NCI-H128 (cell line): ENCODE measurements around the gene GORASP2.

Source experiments
- DNase-seq: peaks from one replicate; lab custom pipeline; 2025; ENCODE audit not compliant: unreplicated experiment; lab: John Stamatoyannopoulos, UW

The GORASP2 gene

DNA sequence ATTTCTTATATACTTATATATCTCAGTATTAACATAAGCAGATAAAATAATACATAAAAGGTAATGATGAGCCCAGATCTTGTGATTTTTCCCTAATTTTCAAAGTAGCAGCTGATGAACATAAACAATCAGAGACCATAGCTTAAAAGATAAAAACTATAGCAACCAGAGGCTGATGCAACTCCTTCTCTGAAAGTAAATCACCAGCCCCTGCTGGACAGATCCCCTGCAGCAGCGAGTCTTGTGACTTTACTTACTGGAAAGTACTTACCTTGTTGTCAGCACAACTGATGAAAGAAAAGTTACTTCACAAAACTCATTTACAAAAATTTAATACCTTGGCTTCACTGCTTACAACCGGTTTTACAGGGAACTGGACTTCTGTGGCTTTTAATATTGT lies 67.3 kb downstream of the GORASP2 start:
- DNase-seq = no peak

DNA sequence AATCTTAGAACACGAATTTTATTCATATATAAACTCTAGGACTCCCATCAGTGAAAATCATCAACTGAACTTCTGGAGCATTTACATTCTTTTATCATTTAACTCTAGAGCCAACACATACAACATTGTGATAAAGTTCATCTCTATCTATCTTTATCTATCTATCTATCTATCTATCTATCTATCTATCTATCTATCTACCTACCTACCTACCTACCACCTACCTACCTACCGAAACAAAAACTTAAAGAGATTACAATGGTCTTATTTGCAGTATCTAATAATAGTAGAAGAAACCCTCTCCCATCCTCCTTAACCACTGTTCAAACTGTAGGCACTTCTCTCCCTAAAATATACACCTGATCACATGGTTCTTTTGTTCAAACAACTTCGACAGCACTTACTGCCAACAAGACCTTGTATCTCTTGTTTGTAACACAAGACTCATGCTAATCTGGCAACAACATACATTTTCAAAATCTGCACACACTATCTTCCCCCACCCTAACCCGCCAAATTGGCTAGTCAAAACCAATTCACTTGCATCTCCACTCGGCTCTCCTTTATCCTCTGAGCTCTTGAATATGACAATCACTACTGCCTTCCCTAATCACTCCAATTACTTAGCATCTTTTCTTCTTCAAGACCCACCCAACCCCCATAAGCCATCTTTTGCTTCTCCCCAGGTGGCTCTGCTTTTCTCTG lies 69.0 kb downstream of the GORASP2 start:
- no peak for DNase-seq

DNA sequence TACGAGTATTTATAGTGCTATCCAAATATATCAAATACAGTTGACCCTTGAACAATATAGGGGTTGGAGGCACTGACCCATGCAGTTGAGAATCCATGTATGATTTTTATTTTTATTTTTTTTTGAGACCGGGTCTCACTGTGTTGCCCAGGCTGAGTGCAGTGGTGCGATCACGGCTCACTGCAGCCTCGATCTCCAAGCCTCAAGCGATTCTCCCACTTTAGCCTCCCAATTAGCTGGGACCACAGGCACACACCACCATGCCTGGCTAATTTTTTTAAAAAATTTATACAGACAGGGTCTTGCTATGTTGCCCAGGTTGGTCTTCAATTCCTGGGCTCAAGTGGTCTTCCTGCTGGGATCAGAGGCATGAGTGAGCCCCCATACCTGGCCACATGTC lies 70.6 kb downstream of the GORASP2 start:
- no peak for DNase-seq

DNA sequence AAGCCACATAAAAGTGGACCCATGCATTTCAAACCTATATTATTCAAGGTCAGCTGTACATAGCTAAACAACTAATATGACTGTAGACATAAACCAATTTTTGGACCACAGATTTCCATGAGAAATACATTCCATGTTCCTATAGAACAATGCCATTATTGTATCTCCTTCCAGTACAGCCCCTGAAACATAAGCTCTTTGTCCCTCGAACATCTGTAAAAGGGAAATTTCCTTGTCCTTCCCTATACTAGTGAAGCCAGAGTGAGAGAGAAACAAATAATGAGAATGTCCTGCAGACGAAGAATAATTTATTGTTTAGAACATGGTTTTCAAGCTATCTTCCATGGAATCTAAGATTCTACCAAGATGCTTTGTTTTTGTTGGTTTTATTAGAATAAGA lies 75.3 kb downstream of the GORASP2 start:
- DNase-seq = no peak

DNA sequence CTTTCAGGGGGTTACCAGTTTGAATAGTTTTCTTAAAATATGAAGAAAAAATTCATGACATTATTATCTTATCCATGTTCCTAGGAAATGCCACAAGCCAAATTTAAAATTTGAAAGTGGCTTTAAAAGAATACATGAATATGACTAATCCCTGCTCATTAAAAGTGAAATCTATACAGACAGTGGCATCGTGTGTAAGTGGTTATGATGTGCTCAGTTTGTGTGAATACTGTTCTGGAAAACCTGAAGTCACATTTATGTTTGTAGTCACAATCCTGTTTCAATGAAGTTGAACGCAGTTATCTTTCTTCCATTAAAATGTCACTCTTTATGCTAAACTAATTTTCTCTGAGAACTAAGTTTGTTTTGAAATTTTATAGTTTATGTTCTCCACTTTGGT lies 75.8 kb downstream of the GORASP2 start:
- DNase-seq = no peak

DNA sequence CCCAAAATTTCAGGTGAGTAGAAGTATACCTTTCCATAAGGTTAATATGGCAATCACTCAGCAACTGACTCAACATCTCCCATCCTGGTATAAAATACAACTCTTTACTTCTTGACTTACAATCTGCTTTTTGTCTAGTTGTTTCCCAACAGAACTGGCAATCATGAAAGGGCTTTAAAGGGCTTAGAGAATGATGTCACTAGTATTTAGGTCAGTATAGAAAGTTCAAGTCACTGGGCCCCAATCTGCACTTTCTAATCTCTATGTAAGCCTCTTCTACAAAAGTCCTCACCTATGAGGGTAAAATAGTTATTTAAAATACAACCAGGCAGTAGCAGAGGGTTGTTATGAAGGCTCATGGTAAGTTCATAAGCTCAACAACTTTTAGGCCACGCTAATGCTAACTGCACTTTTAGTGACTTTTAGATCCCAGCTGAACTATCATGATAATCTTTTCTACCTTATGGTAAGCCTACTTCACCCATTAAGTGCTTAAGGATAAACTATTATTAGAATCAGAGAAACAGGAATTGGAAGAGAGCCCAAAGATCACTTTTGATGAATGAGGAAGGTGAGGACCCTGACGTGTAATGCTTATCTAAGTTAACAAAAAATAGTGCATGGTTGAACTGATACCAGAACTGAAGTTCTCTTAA lies 79.6 kb downstream of the GORASP2 start:
- DNase-seq = no peak

DNA sequence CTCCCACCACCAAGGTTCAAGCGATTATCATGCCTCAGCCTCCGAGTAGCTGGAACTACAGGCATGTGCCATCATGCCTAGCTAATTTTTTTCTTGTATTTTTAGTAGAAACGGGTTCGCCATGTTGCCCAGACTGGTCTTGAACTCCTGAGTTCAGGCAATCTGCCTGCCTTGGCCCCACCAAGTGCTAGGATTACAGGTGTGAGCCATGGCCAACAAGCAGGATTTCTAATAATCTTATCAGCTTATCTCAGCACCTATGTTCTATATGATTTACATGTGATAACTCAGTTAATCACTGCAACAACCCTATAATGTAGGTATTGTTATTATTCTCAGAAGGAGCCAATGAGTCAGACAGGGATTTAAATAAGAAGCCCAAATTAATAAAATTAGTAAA lies 80.3 kb downstream of the GORASP2 start:
- no peak for DNase-seq

DNA sequence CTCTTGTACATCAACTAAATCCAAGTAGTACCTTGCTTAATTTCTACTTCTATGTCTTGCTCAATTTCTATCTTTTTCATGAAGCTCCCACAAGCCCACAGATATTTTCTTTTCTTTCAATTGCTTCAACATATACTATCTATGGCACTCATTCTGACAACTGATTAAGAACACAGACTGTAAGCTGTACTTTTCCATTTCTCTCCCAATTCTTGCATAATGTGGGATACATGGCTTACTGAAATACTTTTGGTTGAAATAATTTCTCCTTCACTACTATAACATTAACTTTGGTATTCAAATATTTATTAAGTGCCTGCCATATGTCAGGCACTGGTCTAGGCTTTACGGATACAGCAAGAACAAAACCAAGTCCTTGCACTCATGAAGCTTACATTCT lies 84.8 kb downstream of the GORASP2 start:
- no peak for DNase-seq

DNA sequence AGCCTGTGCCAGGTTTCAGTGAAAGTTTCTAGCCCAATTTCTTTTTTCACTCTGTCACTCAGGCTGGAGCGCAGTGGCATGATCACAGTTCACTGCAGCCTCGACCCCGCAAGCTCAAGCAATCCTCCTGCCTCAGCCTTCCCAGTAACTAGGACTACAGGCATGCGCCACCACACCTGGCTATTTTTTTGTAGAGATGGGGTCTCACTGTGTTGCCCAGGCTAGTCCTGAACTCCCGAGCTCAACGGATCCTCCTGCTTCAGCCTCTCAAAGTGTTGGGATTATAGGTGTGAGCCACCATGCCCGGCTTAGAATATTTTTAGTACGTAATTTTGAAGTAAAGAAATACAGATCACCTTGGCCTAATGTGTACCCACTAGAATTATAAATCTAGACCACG lies 87.1 kb downstream of the GORASP2 start:
- no peak for DNase-seq
